Fibroblast of mammary gland (primary cell): ENCODE results near the gene SNCA.
A peak's percentile ranks its signal among the peaks of the same experiment; 100 is the strongest.

Experiments
- DNase-seq: peaks from one replicate; pipeline ENCODE4 v3.0.0-alpha.2; 2010; ENCODE audit warnings: low read depth
- H3K4me3 ChIP-seq: 2 replicates; pipeline ENCODE4 v1.5.1; 2011; ENCODE audit warnings: low read depth, mild to moderate bottlenecking, low read length, moderate library complexity; ENCODE audit not compliant: control insufficient read depth
- CTCF ChIP-seq: conservative IDR thresholded peaks from 2 replicates; pipeline ENCODE4 v1.5.1; 2011; ENCODE audit warnings: low read depth, low read length, inconsistent platforms; ENCODE audit not compliant: control insufficient read depth, insufficient read depth

Gene SNCA

GRCh38 chr4:89741768-89742167 lies 95.2 kb downstream of the SNCA start:
- no peak for TF ChIP-seq CTCF
- no peak overlapping the region for H3K4me3 ChIP-seq
- DNase-seq, result no peak

- no peak for DNase-seq
- no peak overlapping the region for H3K4me3 ChIP-seq
- TF ChIP-seq CTCF, result no peak
Measured at GRCh38 chr4:89739311-89739988, 97.5 kb downstream of the SNCA start.

GRCh38 chr4:89737888-89738287 lies 99.1 kb downstream of the SNCA start:
- no peak overlapping the region for H3K4me3 ChIP-seq
- DNase-seq, result peak; percentile 32
- no peak for TF ChIP-seq CTCF

GRCh38 chr4:89733946-89734345 lies 103.0 kb downstream of the SNCA start:
- no peak overlapping the region for H3K4me3 ChIP-seq
- TF ChIP-seq CTCF, result no peak
- DNase-seq, result no peak

GRCh38 chr4:89727238-89727637 lies 109.7 kb downstream of the SNCA start:
- no peak overlapping the region for H3K4me3 ChIP-seq
- TF ChIP-seq CTCF, result no peak
- no peak for DNase-seq

GRCh38 chr4:89725268-89725667 lies 111.7 kb downstream of the SNCA start:
- H3K4me3 ChIP-seq, result no peak overlapping the region
- no peak for DNase-seq
- no peak for TF ChIP-seq CTCF

GRCh38 chr4:89724716-89725115 lies 112.2 kb downstream of the SNCA start:
- peak; percentile 70 for DNase-seq
- H3K4me3 ChIP-seq, result no peak overlapping the region
- no peak for TF ChIP-seq CTCF
